Epithelial cell of esophagus (primary cell): Measurements from ENCODE around the gene RNF166.

Source experiments
- DNase-seq: peaks from one replicate; pipeline ENCODE4 v3.0.0; 2010; ENCODE audit warnings: low read depth
- H3K4me3 ChIP-seq: 2 replicates; pipeline ENCODE4 v1.5.1; 2011; ENCODE audit warnings: mild to moderate bottlenecking, low read length, control low read depth
- TF ChIP-seq, protein P1 (sequence below): IDR thresholded peaks from 2 replicates; pipeline ENCODE4 v1.5.1; 2011; ENCODE audit warnings: low read depth, mild to moderate bottlenecking, low read length, control low read depth, inconsistent platforms; ENCODE audit not compliant: insufficient read depth; ENCODE audit errors: missing control alignments

Gene RNF166

DNA sequence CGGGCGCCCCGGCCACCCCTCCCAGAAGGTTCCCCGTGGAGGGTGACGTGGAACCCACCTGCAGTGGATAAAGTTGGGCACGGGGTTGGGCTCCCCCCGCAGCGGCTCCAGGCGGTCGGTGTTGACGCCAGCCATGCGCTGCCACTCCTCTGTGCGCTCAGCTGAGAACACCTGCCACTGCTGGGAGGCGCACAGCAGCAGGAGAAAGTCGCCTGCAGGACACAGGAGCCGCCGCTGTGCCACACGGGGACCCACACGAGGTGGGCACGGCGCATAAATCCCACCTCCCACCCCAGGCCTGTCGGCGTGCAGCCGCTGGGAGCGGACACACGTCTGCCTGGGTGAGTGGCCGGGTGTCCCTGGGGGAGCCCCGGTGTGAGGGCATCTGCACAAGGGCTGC is 20.8 kb upstream of the RNF166 start:
- TF ChIP-seq, protein P1, sequence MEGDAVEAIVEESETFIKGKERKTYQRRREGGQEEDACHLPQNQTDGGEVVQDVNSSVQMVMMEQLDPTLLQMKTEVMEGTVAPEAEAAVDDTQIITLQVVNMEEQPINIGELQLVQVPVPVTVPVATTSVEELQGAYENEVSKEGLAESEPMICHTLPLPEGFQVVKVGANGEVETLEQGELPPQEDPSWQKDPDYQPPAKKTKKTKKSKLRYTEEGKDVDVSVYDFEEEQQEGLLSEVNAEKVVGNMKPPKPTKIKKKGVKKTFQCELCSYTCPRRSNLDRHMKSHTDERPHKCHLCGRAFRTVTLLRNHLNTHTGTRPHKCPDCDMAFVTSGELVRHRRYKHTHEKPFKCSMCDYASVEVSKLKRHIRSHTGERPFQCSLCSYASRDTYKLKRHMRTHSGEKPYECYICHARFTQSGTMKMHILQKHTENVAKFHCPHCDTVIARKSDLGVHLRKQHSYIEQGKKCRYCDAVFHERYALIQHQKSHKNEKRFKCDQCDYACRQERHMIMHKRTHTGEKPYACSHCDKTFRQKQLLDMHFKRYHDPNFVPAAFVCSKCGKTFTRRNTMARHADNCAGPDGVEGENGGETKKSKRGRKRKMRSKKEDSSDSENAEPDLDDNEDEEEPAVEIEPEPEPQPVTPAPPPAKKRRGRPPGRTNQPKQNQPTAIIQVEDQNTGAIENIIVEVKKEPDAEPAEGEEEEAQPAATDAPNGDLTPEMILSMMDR: no peak
- no peak overlapping the region for H3K4me3 ChIP-seq
- DNase-seq: no peak

- H3K4me3 ChIP-seq: no peak overlapping the region
- TF ChIP-seq, protein P1: no peak
- DNase-seq: no peak
Measured at GRCh38 chr16:88726408-88726749, 20.2 kb upstream of the RNF166 start.

DNA sequence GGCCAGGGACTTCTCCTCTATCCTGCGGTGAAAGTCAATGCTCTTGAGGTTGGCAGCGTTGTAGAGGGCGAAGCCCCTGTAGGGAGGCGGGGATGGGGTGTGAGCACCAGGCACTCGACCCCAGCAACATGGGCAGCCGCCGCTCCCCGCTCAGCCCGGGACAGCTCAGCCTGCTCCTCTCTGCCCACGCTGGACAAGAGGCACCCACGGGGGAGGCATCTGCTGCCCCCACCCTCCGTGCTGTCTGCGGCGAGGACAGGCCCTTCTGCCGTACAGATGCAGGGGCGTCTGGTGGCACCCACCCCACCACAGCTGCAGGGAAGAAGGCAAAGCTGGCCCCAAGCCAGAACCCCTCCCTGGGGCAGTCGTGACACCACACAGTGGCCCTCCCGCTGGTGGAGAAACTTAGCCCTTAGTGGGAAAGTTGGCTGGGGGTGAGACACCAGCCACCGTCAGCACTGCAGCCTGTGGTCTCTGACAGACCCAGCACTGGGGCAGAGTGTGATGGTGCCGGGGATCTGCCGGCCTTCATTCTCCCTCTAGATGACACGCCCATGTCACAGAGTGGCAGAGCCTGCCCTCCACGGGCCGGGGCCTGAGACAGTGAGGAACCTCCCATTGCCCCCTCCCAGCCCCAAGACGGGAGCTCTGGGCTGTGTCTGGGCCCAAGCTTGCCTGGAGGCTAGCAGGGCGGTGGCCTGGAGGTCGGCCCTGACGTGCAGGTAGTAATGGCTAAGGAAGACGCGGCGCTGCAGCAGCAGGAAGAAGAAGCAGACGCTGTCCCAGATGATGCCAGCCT is 19.6 kb upstream of the RNF166 start:
- no peak overlapping the region for H3K4me3 ChIP-seq
- TF ChIP-seq, protein P1: no peak
- no peak for DNase-seq

DNA sequence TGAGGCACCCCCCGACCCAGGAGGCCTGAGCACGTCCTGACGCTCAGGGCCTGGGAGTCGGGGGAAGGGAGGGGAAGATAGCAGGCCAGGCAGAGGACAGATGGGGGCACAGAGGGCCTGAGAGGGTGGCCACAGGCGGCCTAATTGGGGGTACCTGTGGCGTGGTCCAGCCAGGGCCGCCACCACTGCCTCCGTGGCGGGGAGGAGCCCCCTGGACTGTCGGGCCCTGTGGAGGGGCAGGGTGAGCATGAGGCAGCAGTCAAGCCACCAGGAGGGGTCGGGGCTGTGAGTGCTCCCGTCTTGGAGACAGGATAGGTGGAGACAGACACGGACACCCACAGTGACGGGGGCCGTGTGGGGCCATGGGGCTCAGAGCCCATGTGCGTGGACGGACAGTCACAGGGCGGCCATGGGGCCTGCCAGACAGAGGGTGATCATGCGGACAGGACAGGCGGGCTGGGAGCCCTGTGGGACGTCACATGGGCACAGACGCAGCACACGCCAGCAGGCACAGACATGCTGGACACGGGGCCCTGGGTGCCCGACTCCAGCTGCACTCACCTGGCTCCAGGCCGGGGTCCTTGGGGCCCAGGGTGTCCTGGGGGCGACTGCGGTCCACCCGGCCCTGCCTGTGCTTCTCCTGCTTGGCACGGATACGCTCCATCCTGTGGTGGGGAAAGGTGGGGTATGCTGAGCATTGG is 18.8 kb upstream of the RNF166 start:
- no peak for DNase-seq
- H3K4me3 ChIP-seq: no peak overlapping the region
- TF ChIP-seq, protein P1: no peak

DNA sequence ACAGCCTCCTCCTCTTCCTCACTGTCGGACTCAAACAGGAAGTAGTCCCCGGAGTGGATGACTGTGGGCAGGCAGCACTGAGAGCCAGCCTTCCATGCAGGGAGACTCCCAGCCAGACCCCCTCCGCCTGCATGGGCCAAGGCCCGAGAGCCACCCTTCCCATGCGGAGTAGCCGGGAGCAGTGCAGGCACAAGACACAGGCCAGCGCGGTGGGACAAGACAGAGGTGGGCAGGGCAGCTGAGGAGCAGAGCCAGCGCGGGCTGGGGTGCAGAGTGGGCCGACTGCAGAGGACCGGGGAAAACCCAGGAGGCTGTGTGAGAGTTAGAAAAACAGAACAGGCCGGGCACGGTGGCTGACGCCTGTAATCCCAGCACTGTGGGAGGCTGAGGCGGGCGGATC is 17.7 kb upstream of the RNF166 start:
- TF ChIP-seq, protein P1: no peak
- DNase-seq: no peak
- H3K4me3 ChIP-seq: no peak overlapping the region

DNA sequence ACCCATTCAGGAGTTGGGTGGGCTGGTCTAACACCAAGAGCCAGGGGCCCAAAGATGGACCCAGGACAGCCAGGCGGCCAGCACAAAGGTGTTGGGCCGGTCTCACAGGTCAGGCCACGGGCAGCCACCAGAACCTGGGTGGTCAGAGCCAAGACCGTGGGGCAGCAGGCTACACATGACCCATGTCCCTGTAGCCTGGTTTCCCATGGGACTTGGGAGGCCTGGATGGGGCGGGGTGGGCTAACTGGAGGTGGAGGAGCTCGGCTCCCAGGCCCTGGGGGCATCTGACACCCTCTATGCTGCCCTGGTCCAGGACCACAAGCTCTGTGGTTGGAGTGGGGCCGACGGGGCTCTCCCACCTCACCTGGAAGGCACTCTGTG is 17.3 kb upstream of the RNF166 start:
- DNase-seq: no peak
- TF ChIP-seq, protein P1: no peak
- no peak overlapping the region for H3K4me3 ChIP-seq

- TF ChIP-seq, protein P1: no peak
- no peak overlapping the region for H3K4me3 ChIP-seq
- DNase-seq: no peak
Measured at GRCh38 chr16:88722784-88723506, 16.7 kb upstream of the RNF166 start.
